Neural cell (in vitro differentiated cells): ENCODE results near the gene ENO3. TPM values are rescaled to one million over a fixed set of nuclear protein-coding genes. Genes with fewer than 3 reads are reported as not detected.

Source experiments
- H2AFZ ChIP-seq: fragments of 200-600, 300-800 bp; sonication (generic), shearing (Covaris generic); 2 replicates; pipeline ENCODE4 v1.6.0; 2014; ENCODE audit warnings: low read depth, mild to moderate bottlenecking, antibody characterized with exemption, low read length, moderate library complexity
- H3F3A ChIP-seq: fragments of 200-600 bp; shearing (Covaris generic); 2 replicates; pipeline ENCODE4 v1.6.1; 2016; ENCODE audit warnings: mild to moderate bottlenecking, moderate library complexity, mixed read lengths, antibody characterized with exemption, low read length; ENCODE audit not compliant: insufficient read depth, poor library complexity, severe bottlenecking
- H3K27ac ChIP-seq: fragments of 200-600, 300-800 bp; sonication (generic), shearing (Covaris generic); 2 replicates; pipeline ENCODE4 v1.5.1; 2014; ENCODE audit warnings: mild to moderate bottlenecking, low read length, moderate library complexity
- H3K27me3 ChIP-seq: fragments of 300-800, 200-600 bp; sonication (generic), shearing (Covaris generic); 2 replicates; pipeline ENCODE4 v1.6.0; 2014; ENCODE audit warnings: mild to moderate bottlenecking, low read depth, low read length, moderate library complexity; ENCODE audit not compliant: insufficient read depth
- H3K36me3 ChIP-seq: fragments of 300-800, 200-600 bp; sonication (generic), shearing (Covaris generic); 2 replicates; pipeline ENCODE4 v1.5.1; 2014; ENCODE audit warnings: mild to moderate bottlenecking, antibody characterized with exemption, low read length, moderate library complexity; ENCODE audit not compliant: insufficient read depth
- H3K4me2 ChIP-seq: fragments of 300-800, 200-600 bp; sonication (generic), shearing (Covaris generic); 2 replicates; pipeline ENCODE4 v1.6.0; 2014; ENCODE audit warnings: mild to moderate bottlenecking, low read length
- H3K4me3 ChIP-seq: fragments of 300-800, 200-600 bp; sonication (generic), shearing (Covaris generic); 2 replicates; pipeline ENCODE4 v1.5.1; 2014; ENCODE audit warnings: mild to moderate bottlenecking, low read length, moderate library complexity
- H3K79me2 ChIP-seq: fragments of 200-600 bp; shearing (Covaris generic); replicated peaks from 2 replicates; pipeline ENCODE4 v1.6.0; 2014; ENCODE audit warnings: mild to moderate bottlenecking, low read length, moderate library complexity; ENCODE audit not compliant: insufficient read depth
- H3K9ac ChIP-seq: fragments of 300-800, 200-600 bp; sonication (generic), shearing (Covaris generic); 2 replicates; pipeline ENCODE4 v1.6.1; 2016; ENCODE audit warnings: mild to moderate bottlenecking, low read length, mixed read lengths
- H3K9me2 ChIP-seq: fragments of 200-600 bp; shearing (Covaris generic); 2 replicates; pipeline ENCODE4 v1.6.1; 2016; ENCODE audit warnings: mild to moderate bottlenecking, low read length, mixed read lengths; ENCODE audit not compliant: insufficient read depth
- H3K9me3 ChIP-seq: fragments of 200-600, 300-800 bp; sonication (generic), shearing (Covaris generic); 2 replicates; pipeline ENCODE4 v1.6.1; 2016; ENCODE audit warnings: mild to moderate bottlenecking, mixed run types, low read length, moderate library complexity, mixed read lengths
- H4K20me1 ChIP-seq: fragments of 200-600 bp; shearing (Covaris generic); 2 replicates; pipeline ENCODE4 v1.6.1; 2016; ENCODE audit warnings: mild to moderate bottlenecking, mixed run types; ENCODE audit not compliant: insufficient read depth
- CTCF ChIP-seq: fragments of 450-650 bp; IDR thresholded peaks from 2 replicates; pipeline ENCODE4 v1.5.1; 2014; ENCODE audit warnings: antibody characterized with exemption, mild to moderate bottlenecking, moderate library complexity; ENCODE audit not compliant: poor library complexity, severe bottlenecking
- EP300 ChIP-seq: fragments of 450-650 bp; conservative IDR thresholded peaks from 2 replicates; pipeline ENCODE4 v1.6.1; 2014; ENCODE audit warnings: antibody characterized with exemption, mild to moderate bottlenecking, moderate library complexity; ENCODE audit not compliant: poor library complexity, severe bottlenecking
- EZH2 ChIP-seq: fragments of 200-600, 300-800 bp; shearing (Covaris generic), sonication (generic); IDR thresholded peaks from 2 replicates; pipeline ENCODE4 v1.6.1; 2014; ENCODE audit warnings: antibody characterized with exemption, low read length, borderline replicate concordance, mild to moderate bottlenecking; ENCODE audit not compliant: insufficient read depth, poor library complexity, severe bottlenecking
- MXI1 ChIP-seq: fragments of 450-650 bp; conservative IDR thresholded peaks from 2 replicates; pipeline ENCODE4 v1.6.1; 2014; ENCODE audit warnings: antibody characterized with exemption, mild to moderate bottlenecking; ENCODE audit not compliant: poor library complexity, severe bottlenecking
- POLR2AphosphoS5 ChIP-seq: IDR thresholded peaks from 2 replicates; pipeline ENCODE4 v1.6.1; 2012
- RAD21 ChIP-seq: fragments of 450-650 bp; conservative IDR thresholded peaks from 2 replicates; pipeline ENCODE4 v1.6.1; 2014; ENCODE audit warnings: antibody characterized with exemption, mild to moderate bottlenecking, moderate library complexity
- REST ChIP-seq: IDR thresholded peaks from 2 replicates; pipeline ENCODE4 v1.6.1; 2012; ENCODE audit warnings: borderline replicate concordance
- SMC3 ChIP-seq: fragments of 450-650 bp; conservative IDR thresholded peaks from 2 replicates; pipeline ENCODE4 v1.6.1; 2014; ENCODE audit warnings: antibody characterized with exemption, mild to moderate bottlenecking, moderate library complexity; ENCODE audit not compliant: poor library complexity
- TAF1 ChIP-seq: IDR thresholded peaks from 2 replicates; pipeline ENCODE4 v1.6.1; 2012; ENCODE audit warnings: low read depth
- polyA plus RNA-seq: library from polyadenylated mRNA; depleted of rRNA; stranded (reverse); fragments of >200 nt; gene quantifications from 2 replicates; pipeline ENCODE4 v1.2.3, GENCODE V29; 2014

The ENO3 gene
- polyA plus RNA-seq, 1 donor from 2014 or later: 2.3 TPM

GRCh38 chr17:4939546-4939795 is 11.4 kb upstream of the ENO3 start:
- Histone ChIP-seq H3K9ac (peak overlapping the region; percentile 92), H3K9me3 (no peaks in the 10 kb centered on the region), H3F3A (no peaks in the 10 kb centered on the region), H3K36me3 (no peaks in the 10 kb centered on the region), H3K27ac (peak overlapping the region; percentile 97), H3K27me3 (no peaks in the 10 kb centered on the region), H3K9me2 (no peaks in the 10 kb centered on the region), H3K4me2 (peak overlapping the region; percentile 86), H4K20me1 (no peaks in the 10 kb centered on the region), H3K79me2 (peaks cover 20% of the 10 kb centered on the region), H3K4me3 (peak overlapping the region; percentile 83), H2AFZ (no peak overlapping the region)
- TF ChIP-seq POLR2AphosphoS5 (no peak), RAD21 (no peak), CTCF (no peak), TAF1 (no peak), MXI1 (no peak), SMC3 (no peak), EZH2 (no peak), EP300 (no peak), REST (no peak)

GRCh38 chr17:4939796-4940554 is 10.9 kb upstream of the ENO3 start, which contains the start of the genes RNF167 and SLC25A11:
RNF167 (plus strand) TSS chr17:4940268; CDS start chr17:4940910, 642 bp downstream.
SLC25A11 (minus strand) TSS chr17:4940046; CDS start chr17:4939910, 136 bp downstream.
- TF ChIP-seq CTCF (peak; percentile 35), POLR2AphosphoS5 (peak; percentile 91), REST (peak; percentile 67), SMC3 (peak; percentile 50), EP300 (peak; percentile 15), EZH2 (no peak), TAF1 (peak; percentile 52), MXI1 (peak; percentile 85), RAD21 (peak; percentile 47)
- Histone ChIP-seq H3K27ac (peak within 1 kb of the TSS; percentile 97), H3K27me3 (no peaks in the 10 kb centered on the region), H4K20me1 (no peaks in the 10 kb centered on the region), H2AFZ (peak within 1 kb of the TSS; percentile 75), H3K9me3 (no peaks in the 10 kb centered on the region), H3K9ac (peak within 1 kb of the TSS; percentile 92), H3K4me3 (peak within 1 kb of the TSS; percentile 83), H3K4me2 (peak within 1 kb of the TSS; percentile 86), H3K9me2 (no peaks in the 10 kb centered on the region), H3K79me2 (peaks cover 20% of the 10 kb centered on the region), H3F3A (no peaks in the 10 kb centered on the region), H3K36me3 (no peaks in the 10 kb centered on the region)
